HEK293T (cell line): Measurements from ENCODE around the gene SRGAP1.

Experiments used
- BHLHE40 ChIP-seq: fragments of 450-650 bp; IDR thresholded peaks from 2 replicates; pipeline ENCODE4 v1.6.1; 2016; ENCODE audit warnings: mild to moderate bottlenecking, moderate library complexity, borderline replicate concordance
- CTBP1 ChIP-seq: fragments of 450-650 bp; IDR thresholded peaks from 2 replicates; pipeline ENCODE4 v1.6.1; 2016; ENCODE audit warnings: borderline replicate concordance
- ELF4 ChIP-seq: fragments of 450-650 bp; IDR thresholded peaks from 2 replicates; pipeline ENCODE4 v1.6.1; 2017; ENCODE audit warnings: antibody characterized with exemption
- FOXA1 ChIP-seq: fragments of 450-650 bp; IDR thresholded peaks from 2 replicates; pipeline ENCODE4 v1.6.1; 2016; ENCODE audit warnings: mild to moderate bottlenecking
- FOXK2 ChIP-seq: fragments of 450-650 bp; IDR thresholded peaks from 2 replicates; pipeline ENCODE4 v1.6.1; 2016; ENCODE audit warnings: mild to moderate bottlenecking
- FOXM1 ChIP-seq: fragments of 450-650 bp; IDR thresholded peaks from 2 replicates; pipeline ENCODE4 v1.6.1; 2017; ENCODE audit warnings: mild to moderate bottlenecking, borderline replicate concordance
- HDGF ChIP-seq: fragments of 450-650 bp; IDR thresholded peaks from 2 replicates; pipeline ENCODE4 v1.6.1; 2017; ENCODE audit warnings: antibody characterized with exemption, borderline replicate concordance
- L3MBTL2 ChIP-seq: fragments of 450-650 bp; conservative IDR thresholded peaks from 2 replicates; pipeline ENCODE4 v1.6.1; 2016; ENCODE audit warnings: mild to moderate bottlenecking
- LEF1 ChIP-seq: fragments of 450-650 bp; IDR thresholded peaks from 2 replicates; pipeline ENCODE4 v1.6.1; 2017; ENCODE audit warnings: mild to moderate bottlenecking, borderline replicate concordance
- NFRKB ChIP-seq: fragments of 450-650 bp; IDR thresholded peaks from 2 replicates; pipeline ENCODE4 v1.6.1; 2016; ENCODE audit warnings: mild to moderate bottlenecking, moderate library complexity
- SP1 ChIP-seq: fragments of 450-650 bp; IDR thresholded peaks from 2 replicates; pipeline ENCODE4 v1.6.1; 2017
- SUZ12 ChIP-seq: fragments of 450-650 bp; IDR thresholded peaks from 2 replicates; pipeline ENCODE4 v1.6.1; 2016; ENCODE audit warnings: mild to moderate bottlenecking
- TARDBP ChIP-seq: fragments of 450-650 bp; IDR thresholded peaks from 2 replicates; pipeline ENCODE4 v1.6.1; 2016
- TF ChIP-seq, protein P1 (sequence below): fragments of 450-650 bp; IDR thresholded peaks from 2 replicates; pipeline ENCODE4 v1.6.1; 2016

DNA sequence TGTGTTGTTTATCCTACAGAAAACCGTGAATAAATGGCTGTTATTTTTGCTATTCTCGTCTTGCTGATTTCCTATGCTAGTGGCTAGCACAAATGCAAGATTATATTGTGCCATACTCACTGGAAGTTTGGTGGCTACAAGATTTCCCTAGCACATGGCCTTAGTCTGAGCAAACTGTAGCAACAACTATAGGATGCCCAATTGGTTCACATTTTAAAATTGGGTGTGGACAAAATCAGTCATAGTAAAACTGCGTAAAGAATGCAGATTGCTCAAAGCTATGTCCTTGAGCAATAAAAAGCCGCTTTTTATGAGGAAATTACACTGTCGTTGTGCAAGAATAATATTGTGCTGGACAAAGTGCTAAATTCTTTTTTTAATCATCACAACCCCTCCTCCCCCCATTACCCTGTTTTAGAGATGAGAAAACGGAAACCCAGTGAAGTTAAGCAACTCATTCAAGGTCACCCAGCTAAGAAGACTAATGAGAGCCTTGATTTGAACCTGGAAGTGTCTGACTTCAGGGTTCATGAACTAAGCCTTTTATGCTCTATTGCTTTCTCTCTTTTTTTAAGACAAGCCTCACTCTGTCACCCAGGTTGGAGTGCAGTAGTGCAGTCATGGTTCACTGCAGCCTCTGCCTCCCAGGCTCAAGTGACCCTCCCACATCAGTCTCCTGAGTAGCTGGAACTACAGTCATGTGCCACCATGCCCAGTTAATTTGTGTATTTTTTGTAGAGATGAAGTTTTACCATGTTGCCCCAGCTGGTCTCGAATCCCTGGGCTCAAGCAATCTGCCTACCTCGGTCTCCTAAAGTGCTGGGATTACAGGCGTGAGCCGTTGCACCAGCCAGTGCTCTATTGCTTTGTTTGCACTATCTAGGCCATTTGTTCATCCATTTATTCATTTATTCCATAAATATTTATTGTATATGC lies 73.6 kb downstream of the SRGAP1 start:
- no peak for TF ChIP-seq NFRKB
- TF ChIP-seq FOXK2: no peak
- no peak for TF ChIP-seq BHLHE40
- peak; percentile 19; the same call in 1 of the 2 replicates for TF ChIP-seq CTBP1
- TF ChIP-seq FOXM1: no peak
- TF ChIP-seq SP1: no peak
- TF ChIP-seq HDGF: no peak
- no peak for TF ChIP-seq FOXA1
- no peak for TF ChIP-seq LEF1
- TF ChIP-seq, protein P1, sequence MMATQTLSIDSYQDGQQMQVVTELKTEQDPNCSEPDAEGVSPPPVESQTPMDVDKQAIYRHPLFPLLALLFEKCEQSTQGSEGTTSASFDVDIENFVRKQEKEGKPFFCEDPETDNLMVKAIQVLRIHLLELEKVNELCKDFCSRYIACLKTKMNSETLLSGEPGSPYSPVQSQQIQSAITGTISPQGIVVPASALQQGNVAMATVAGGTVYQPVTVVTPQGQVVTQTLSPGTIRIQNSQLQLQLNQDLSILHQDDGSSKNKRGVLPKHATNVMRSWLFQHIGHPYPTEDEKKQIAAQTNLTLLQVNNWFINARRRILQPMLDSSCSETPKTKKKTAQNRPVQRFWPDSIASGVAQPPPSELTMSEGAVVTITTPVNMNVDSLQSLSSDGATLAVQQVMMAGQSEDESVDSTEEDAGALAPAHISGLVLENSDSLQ: no peak
- no peak for TF ChIP-seq TARDBP
- no peak for TF ChIP-seq ELF4
- TF ChIP-seq SUZ12: no peak
- TF ChIP-seq L3MBTL2: no peak
